ENCODE data around the gene SGCD. TPM values are rescaled to one million over a fixed set of nuclear protein-coding genes. Genes with fewer than 3 reads are reported as not detected.

The SGCD gene
- total RNA-seq, 2 experiments from 2014 or later = not detected

- no peak for ATAC-seq
- ChIA-PET CTCF (no interaction called here), POLR2A (no interaction called here)
- intact Hi-C loops (cut with micrococcal nuclease) = no loop called here
- Mint-ChIP-seq H3K36me3 (ENCODE audit: low read depth) (no peaks in the 10 kb centered on the region), H3K4me3 (no peak overlapping the region), H3K27me3 (peaks cover 8% of the 10 kb centered on the region), H3K4me1 (ENCODE audit: low read depth) (no peaks in the 10 kb centered on the region), H3K27ac (no peak overlapping the region), H3K9me3 (no peaks in the 10 kb centered on the region)
- DNase-seq = no peak
- no peak for TF ChIP-seq CTCF (IDR thresholded peaks at IDR 0.05)
Measured at GRCh38 chr5:156339139-156339841, 12.3 kb downstream of the SGCD start.

- Mint-ChIP-seq H3K27me3 (peaks cover 5% of the 10 kb centered on the region), H3K9me3 (no peaks in the 10 kb centered on the region), H3K4me1 (ENCODE audit: low read depth) (no peaks in the 10 kb centered on the region), H3K27ac (no peak overlapping the region), H3K36me3 (ENCODE audit: low read depth) (no peaks in the 10 kb centered on the region), H3K4me3 (no peak overlapping the region)
- intact Hi-C loops (cut with micrococcal nuclease) = no loop called here
- ATAC-seq = no peak
- ChIA-PET POLR2A (no interaction called here), CTCF (no interaction called here)
- DNase-seq = no peak
- no peak for TF ChIP-seq CTCF (IDR thresholded peaks at IDR 0.05)
Measured at GRCh38 chr5:156340893-156341292, 13.9 kb downstream of the SGCD start.

GRCh38 chr5:156350256-156350655, 23.3 kb downstream of the SGCD start:
- intact Hi-C loops (cut with micrococcal nuclease) = no loop called here
- DNase-seq (no peak), ATAC-seq (no peak)
- no peaks in the 10 kb centered on the region for H3K4me1 Mint-ChIP-seq (ENCODE audit: low read depth)
- H3K36me3 Mint-ChIP-seq (ENCODE audit: low read depth) = no peaks in the 10 kb centered on the region
- H3K27me3 Mint-ChIP-seq = peaks cover 4% of the 10 kb centered on the region
- ChIA-PET CTCF (no interaction called here), POLR2A (no interaction called here)
- H3K4me3 Mint-ChIP-seq = no peak overlapping the region
- H3K27ac Mint-ChIP-seq = no peak overlapping the region
- no peaks in the 10 kb centered on the region for H3K9me3 Mint-ChIP-seq
- no peak for TF ChIP-seq CTCF (IDR thresholded peaks at IDR 0.05)

GRCh38 chr5:156351423-156351822, 24.5 kb downstream of the SGCD start:
- TF ChIP-seq CTCF (IDR thresholded peaks at IDR 0.05) = no peak
- Mint-ChIP-seq H3K27me3 (peaks cover 5% of the 10 kb centered on the region), H3K4me1 (ENCODE audit: low read depth) (no peaks in the 10 kb centered on the region), H3K9me3 (no peaks in the 10 kb centered on the region), H3K36me3 (ENCODE audit: low read depth) (no peaks in the 10 kb centered on the region), H3K4me3 (no peak overlapping the region), H3K27ac (no peak overlapping the region)
- ChIA-PET CTCF (no interaction called here), POLR2A (no interaction called here)
- DNase-seq = no peak
- intact Hi-C loops (cut with micrococcal nuclease) = no loop called here
- no peak for ATAC-seq

- POLR2A ChIA-PET = no interaction called here
- H3K27ac Mint-ChIP-seq = no peak overlapping the region
- H3K9me3 Mint-ChIP-seq = no peaks in the 10 kb centered on the region
- no peaks in the 10 kb centered on the region for H3K36me3 Mint-ChIP-seq (ENCODE audit: low read depth)
- peaks cover 5% of the 10 kb centered on the region for H3K27me3 Mint-ChIP-seq
- no peaks in the 10 kb centered on the region for H3K4me1 Mint-ChIP-seq (ENCODE audit: low read depth)
- CTCF ChIA-PET = interaction anchor here (0.5 kb wide), 1 partner anchor 67 kb away, joined by 3 read pairs; no protein-coding TSS in a partner anchor
- no peak for TF ChIP-seq CTCF (IDR thresholded peaks at IDR 0.05)
- no peak overlapping the region for H3K4me3 Mint-ChIP-seq
- DNase-seq = no peak
- intact Hi-C loops (cut with micrococcal nuclease) = no loop called here
- ATAC-seq = no peak
Measured at GRCh38 chr5:156354571-156354970, 27.6 kb downstream of the SGCD start.

All from activated CD8-positive, alpha-beta T cell treated with anti-CD3 and anti-CD28 coated beads for 36 hours (primary cell).